AG20443 (cell line): ENCODE results near the gene CXCL17.

ENCODE experiments used
- DNase-seq: peaks from one replicate; pipeline ENCODE4 v3.0.0; 2012; ENCODE audit warnings: low spot score, mixed read lengths

CXCL17 gene

DNA sequence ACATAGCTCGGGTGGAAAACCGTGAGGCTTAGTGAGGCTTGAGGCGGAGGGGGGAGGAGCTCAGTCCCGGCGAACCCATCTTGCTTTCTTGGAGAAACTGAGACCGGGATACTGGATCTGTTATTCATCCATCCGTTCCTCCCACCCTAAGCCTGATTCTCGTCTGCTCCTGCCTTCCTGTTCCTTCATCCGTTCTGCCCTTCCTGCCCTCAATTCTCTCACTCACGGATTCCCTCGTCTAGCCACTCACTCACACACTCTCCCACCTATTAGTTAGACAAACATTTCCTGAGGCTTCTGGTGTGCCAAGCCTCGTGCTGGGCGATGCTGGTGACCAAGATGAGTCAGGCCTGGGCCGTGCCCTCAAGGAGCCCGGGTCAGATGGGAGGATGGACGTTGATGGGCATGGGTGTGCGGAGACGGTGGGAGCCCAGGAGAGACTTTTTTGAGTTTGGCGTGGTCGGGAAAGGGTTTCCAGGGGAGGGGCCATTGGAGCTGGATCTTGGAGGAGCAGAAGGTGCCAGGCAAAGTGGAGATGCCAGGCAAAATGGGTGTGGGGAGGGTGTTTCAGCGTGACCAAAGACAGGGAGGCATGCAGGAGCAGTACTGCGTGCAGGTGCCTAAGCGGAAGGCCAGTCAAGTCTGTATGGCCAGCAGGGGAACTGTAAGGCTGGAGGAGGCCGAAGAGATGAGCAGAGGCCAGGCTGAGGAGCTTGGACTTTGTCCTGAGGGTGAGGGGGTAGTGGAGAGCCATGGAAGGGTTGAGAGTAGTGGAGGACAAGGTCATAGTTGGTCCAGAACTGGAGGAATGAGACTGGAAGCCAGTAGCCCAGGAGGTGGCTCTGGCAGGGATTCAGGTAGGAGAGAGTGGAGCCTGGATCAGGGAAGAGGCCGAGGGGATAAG lies 45.2 kb downstream of the CXCL17 start:
- DNase-seq, result peak; percentile 30

DNA sequence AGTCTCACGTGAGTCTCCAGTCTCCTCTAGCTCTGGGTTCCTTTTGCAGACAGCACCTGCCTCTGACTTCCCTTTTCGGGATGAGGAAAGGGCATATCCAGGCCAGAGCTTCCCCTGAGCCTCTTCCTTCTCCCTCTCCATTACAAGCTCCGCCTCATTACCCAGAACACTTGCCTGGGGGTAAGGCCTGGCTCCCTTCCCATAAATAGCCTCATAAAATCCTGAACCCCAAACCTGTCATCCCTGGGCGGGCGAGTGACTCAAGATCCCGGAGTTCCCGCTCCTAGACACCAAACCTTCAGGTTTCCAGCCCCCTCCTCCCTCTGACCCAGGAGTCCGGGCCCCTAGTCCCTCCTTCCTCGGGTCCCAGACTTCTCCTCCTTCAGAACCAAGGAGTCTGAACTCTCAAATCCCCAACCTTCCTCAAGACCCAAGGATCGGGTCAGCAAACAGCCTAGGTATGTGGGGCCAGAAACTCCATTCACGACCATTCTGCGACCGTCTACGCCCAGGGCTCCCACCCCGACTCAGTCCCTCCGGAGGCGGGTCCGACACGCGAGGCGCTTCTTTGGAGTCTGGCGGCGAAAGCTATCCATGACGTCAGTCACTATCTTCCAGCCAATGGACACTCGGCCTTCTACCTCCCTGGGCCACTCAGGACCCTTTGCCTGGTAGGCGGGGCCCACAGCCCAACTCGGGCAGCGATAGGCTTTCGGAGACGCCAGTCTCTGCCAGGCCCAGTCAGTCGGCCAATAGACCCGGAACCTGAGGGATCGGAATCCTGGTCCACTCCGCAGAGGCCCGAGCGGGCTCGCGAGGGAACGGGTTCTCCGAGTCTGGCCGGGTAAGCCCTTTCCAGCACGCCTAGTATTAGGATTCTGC lies 46.1 kb downstream of the CXCL17 start:
- DNase-seq, result peak; percentile 100

DNA sequence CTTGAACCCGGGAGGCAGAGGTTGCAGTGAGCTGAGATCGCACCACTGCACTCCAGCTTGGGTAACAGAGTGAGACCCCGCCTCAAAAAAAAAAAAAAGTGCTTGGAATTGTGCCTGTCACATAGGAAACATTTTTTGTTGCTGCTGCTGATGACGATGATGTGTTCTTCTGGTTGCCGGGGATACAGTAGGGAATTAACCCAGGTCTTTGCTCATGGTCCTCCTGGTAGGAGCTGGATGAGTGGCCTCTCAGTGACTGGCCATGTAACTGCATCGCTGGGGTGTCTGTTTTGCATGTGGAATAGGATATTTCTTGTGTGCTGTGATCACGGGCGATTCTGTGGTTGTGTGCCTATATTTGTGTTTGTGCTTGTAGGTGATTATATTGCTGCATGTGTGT lies 48.0 kb downstream of the CXCL17 start:
- no peak for DNase-seq

DNA sequence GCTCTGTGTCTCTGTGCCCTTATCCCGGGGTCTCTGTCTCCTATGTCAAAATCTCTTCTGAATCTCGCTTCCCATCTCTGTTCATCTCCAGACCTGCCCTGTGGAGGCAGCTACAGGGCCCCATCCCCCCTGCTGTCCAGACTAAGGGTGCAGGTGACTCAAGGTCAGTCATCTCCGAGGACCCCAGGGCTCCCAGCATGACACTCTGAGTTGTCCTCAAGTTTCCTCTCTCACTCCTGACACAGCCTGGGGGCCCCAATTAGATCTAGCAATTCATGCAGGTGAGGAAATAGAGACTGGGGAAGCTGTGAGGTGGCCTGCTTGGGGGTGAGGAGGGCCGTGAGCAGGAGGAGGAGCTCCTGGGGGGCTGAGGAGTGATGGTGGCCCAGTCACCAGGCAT lies 50.6 kb downstream of the CXCL17 start:
- no peak for DNase-seq

DNA sequence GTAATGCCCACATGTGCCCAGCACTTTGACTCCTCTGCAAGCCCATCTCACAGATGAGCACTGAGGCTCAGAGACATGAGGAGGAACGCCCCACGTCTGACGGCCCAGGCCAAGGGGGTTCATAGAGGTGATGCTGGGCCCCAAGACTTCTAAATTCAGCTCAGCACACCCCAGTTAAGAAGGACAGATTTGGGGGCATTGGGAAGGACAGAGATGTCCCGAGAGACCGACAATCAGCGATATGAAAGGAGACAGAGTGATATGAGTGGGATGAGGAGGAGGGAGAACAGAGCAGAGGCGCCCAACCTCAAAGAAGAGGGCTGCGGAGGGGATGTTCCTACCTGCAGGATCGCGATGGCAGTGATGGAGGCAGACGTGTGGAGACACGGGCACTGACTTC lies 52.8 kb downstream of the CXCL17 start, which contains the start of gene CNFN:
Gene CNFN, minus strand, starts transcription at position 399 of the 400 bp plus-strand sequence. CDS start 1,260 bp downstream, outside the sequence.
- DNase-seq, result no peak

DNA sequence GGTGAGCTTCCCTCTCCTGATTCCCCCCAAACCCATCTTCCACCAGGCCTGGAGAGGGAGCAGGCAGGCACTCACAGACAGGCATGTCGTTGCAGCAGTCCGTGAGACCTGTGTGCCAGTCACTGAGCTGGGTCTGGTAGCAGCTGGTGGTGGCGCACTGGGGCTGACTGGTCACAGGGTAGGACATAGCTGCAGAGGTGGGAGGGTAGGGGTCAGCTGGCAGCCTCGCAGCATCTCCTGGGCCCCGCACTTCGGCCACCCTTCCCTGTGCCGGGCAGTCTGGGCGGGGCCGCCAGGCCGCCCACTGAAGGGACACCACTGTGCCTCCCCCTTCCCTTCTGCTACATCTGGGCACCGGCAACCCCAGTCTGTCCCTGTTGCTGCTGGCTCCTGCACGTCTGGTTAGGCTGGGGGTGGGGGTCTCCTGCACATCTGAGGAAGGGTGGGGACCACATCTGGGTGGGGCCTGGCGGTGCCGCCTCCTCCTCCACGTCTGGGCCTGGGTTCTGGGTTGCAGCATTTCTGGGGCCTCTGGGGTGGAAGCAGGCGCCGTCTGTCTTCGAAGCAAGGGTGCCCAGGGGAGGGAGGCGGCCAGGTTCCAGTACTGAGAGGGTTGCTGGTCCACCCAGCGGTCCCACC lies 53.8 kb downstream of the CXCL17 start:
- no peak for DNase-seq

DNA sequence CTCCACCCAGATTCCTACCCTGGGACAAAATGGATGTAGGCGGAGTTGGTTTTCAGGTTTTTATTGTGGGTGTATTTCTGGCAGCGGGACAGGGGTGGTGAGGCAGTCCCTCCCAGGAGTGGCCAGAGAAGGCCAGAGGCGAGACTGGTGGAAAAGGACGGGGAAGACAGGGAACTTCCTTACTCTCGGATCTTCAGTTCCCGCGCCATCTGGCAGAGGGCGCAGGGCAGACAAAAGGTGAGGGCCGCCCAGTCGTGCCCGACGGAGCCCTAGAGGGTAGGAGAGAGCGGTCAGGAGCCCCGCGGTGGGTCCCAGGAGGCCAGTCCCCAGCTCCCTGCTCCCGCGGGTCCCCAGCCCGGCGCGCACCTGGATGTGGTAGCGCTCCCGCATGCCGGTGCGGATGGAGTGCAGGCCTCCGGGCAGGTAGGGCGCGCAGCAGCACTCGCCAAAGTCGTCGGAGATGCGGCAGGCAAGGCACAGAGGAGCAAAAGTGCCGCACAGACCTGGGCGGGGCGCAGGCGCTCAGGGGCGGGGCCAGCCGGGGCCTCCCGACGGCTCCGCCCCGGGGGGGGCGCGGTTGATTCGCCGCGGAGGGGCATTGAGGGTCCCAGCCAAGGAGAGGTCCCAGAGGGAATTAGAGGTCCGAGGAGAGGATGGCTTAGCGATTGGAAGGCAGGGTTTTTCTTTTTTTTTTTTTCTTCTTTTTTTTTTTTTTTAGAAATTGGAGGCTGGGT lies 55.6 kb downstream of the CXCL17 start:
- peak; percentile 85 for DNase-seq

DNA sequence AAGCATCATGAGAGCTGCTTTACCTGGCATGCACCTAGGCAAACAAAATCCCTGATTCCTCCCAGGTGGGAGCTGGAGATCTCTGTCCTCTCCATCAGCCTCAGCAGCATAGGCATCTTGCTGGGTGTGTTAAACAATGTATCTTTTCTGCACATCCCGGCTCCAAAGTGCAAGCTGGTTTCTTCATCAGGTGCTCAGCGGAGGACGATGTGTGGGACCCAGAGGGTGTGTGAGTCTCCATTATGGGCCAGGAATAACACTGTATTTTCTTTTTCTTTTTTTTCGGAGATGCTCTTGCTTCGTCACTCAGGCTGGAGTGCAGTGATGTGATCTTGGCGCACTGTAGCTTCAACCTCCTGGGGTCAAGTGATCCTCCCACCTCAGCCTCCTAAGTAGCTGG lies 62.6 kb downstream of the CXCL17 start:
- no peak for DNase-seq
